ENCODE results near the gene RNF14.
"Not testable (repeated sequence)": the region's sequence is repeated elsewhere in the genome, so short reads cannot be mapped to it uniquely, and the experiment has no call there.

RNF14 gene, protein sequence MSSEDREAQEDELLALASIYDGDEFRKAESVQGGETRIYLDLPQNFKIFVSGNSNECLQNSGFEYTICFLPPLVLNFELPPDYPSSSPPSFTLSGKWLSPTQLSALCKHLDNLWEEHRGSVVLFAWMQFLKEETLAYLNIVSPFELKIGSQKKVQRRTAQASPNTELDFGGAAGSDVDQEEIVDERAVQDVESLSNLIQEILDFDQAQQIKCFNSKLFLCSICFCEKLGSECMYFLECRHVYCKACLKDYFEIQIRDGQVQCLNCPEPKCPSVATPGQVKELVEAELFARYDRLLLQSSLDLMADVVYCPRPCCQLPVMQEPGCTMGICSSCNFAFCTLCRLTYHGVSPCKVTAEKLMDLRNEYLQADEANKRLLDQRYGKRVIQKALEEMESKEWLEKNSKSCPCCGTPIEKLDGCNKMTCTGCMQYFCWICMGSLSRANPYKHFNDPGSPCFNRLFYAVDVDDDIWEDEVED

DNA sequence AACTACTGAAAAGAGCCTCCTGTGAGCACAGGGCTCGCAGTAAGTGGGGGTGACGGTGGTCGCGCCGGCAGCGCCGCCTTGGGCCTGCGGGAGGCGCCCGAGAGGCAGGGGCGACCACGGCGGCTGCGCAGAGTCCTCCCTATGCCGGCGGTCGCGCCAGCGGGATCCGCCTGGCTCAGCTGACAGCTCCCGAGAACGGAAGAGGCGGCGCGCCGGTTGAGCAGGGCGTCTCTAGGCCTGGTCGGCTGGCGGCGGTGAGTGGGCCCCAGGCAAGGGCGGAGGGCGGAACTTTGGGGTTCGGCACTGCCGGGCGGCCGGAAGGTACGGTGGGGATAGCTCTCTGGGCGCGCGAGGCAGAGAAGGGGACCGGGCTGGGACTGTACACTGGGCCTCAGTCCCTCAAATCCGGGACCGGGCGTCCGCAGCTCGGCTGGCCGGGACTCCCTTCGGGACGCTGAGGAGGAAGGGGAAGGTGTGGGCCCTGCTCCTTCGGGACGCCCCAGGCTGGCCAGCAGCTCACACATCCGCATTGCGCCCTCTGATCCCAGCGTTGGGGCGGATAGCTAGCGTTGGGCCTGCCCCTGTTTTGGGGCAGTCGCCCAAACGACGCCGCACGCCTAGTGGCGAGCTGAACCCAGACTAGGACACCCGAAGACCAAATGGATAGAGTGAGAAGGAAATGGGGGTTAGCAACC lies at the start of gene RNF14:
Gene RNF14 (plus strand): TSS at position 192 of the 695 bp plus-strand sequence. CDS start 4,484 bp downstream, outside the sequence.
- DNase-seq = peak; percentile 94

DNA sequence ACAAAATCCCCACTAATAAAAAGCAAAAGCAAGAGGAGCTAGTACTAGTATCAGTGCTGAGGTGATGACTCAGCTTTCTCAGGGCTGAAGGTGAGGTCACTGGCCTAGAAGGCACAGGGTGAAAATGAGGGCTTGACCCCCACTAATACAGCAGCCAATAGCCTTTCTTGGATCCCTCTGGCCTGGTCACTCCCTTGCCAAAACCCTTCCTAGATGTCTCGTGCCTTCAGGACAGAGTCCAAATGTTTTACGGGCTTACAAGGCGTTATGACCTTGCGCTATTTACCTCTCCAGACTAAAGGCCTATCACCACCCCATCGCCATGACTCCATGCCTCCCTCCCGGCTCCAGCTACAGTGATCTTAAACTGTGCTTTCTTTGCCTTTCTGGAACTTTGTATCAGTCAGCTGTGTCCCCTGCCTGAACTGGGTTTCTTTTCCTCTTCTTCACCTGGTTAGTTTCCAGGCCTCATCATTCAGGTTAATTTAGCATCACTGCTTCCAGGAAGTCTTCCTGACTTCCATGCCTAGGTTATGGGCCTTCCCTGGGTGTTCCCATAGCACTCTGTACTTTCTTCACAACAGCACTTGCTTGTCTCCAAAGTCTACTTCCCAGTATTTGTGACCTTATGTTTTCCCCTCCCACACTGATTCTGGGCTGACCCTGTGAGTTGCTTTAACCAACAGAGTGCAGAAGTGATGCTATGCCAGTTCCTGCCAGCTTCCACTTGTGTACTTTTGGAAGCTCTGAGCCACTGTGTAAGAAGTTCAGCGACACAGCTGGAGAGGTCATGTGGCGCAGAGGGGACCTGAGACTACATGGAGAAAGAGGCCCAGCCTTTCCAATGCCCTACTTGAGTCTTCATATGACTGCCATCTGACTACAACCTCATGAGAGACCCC lies 49.4 kb upstream of the RNF14 start:
- no peak for DNase-seq

DNA sequence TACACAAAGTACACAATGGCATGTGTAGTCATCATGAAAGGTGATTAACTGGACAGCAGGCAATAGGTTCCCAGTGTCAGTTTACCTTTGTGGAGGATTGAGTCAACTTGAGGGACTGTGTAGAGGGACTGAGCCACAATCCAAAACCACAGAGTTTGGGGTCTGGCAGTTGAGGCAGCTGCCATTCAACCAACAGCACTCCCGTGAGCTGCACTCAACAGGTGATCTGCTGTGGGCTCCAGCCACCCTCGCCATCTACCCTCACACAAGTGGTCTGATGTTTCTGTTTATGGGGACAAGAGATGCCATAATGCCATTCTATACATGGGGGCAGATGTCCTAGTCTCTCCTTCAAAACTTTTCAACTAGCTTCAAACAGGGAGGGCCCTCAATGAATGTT lies 48.1 kb upstream of the RNF14 start:
- DNase-seq = no peak

DNA sequence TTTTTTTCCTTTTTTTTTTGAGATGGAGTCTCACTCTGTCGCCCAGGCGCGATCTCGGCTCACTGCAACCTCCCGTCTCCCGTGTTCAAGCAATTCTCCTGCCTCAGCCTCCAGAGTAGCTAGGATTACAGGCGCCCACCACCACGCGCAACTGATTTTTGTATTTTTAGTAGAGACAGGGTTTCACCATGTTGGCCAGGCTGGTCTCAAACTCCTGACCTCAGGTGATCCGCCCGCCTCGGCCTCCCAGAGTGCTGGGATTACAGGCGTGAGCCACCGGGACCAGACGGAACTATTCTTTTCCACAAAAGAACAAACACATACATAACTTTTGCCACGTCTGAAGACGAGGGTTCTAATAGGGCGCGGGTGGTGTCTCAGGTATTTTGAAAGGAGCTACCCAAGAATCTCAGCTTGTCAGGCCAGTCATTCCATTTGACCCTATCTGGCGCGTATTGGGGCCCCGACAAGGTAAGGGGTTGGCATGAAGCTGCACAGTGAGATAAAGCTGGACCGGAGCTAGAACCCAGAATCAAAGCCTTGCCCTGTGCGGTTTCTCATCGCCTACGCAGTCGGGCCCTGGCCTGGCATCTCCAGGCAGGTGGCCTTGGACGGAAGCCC lies 46.0 kb upstream of the RNF14 start:
- not testable (repeated sequence) for DNase-seq

DNA sequence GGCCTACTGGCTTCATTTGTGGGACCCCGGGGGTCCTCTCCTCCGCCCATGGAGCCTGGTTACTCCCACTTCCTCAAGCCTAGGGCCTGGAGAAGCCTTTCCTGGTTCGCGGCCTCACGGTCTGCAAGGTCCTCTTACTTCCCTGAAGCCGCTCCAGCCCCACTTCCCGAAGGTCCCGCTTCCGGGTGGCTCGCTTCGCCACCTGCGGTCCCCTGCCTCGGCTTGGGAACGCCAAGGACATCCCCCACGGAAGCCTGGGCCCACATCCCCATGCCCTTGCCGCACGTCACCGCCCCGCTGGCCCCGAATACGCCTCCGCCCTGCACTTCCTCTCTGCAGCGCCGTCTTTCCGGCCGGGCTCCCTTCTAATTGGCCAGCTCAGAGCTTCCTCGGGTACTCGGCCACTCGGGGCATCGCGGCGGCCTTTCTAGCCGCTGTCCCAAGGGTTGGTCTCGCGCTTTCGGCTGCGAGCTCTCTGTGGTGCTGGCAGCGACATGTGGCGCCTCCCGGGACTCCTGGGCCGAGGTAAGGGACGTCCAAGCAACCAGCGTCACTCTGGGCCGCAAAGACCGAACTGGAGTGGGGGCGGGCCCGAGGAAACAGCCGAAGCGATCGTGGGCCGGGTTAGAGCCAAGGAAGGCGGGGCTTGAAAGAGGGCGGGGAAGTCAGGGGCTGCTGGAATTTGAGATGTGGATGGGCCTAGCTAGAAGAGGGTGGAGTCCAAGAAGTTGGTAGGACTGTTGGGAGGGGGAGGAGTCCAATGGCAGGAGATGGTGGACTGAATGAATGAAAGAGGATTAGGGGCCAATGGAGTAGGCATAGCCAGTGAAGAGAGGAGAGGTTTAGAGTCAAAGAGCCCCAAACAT lies 45.2 kb upstream of the RNF14 start, which contains the start of gene DELE1:
Gene DELE1 (plus strand): TSS at position 424 of the 866 bp plus-strand sequence. CDS start 71 bp downstream, at position 495.
- DNase-seq = peak; percentile 90

DNA sequence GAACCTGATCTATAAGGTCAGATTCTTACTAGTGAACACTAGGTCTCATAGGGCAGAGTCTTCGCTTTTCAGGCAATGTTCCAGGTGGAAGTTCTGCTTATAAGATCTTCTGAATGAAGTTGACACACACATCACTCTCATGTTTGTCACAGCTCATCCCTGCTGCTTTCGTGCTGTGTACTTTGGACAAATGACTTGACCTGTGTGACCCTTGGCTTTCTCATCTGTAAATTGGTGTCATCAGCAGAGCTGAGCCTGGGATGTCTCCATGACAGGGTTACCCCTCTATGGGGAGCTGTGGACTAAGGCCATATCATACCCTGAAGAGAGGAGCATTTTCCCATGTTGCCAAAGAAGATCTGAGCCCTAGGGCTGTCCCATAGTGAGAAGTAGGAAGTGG lies 42.5 kb upstream of the RNF14 start:
- no peak for DNase-seq

DNA sequence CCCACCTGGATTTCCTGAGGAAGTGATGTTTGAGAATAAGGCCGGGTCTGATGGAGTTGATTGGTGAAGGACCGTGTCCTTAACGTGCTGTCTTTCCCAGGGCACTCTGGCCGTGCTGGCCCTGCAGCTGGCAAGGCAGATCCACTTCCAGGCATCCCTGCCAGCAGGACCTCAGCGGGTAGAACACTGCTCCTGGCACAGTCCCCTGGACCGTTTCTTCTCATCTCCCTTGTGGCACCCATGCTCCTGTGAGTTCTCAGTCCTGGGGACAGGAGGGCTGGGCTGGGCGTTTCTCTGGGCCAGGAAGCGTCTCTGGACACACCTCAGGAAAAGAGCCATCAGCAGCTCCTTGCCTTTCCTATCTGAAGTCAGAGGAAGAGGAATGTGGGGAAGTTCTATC lies 40.9 kb upstream of the RNF14 start:
- DNase-seq = no peak

DNA sequence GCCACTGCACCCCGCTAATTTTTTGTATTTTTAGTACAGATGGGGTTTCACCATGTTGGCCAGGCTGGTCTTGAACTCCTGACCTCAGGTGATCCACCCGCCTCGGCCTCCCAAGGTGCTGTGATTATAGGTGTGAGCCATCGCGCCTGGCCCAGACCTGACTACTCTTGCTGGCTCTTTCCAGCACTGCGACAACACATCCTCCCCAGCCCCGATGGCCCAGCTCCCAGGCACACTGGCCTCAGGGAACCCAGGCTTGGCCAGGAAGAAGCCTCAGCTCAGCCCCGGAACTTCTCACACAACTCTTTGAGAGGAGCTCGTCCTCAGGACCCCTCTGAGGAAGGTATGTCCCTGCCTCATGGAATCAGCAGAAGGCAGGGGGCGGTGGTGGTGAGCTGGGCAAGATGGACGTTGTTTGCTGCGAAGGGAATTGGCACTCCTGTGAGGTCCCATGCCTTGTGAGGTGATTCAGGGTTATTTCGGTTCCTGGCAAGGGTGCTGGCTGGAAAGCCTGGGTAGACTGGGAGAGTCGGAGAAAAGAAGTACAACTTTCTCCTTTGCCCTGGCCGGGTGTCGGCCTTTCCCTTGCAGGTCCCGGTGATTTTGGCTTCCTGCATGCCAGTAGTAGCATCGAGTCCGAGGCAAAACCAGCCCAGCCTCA lies 39.4 kb upstream of the RNF14 start:
- DNase-seq = no peak

DNA sequence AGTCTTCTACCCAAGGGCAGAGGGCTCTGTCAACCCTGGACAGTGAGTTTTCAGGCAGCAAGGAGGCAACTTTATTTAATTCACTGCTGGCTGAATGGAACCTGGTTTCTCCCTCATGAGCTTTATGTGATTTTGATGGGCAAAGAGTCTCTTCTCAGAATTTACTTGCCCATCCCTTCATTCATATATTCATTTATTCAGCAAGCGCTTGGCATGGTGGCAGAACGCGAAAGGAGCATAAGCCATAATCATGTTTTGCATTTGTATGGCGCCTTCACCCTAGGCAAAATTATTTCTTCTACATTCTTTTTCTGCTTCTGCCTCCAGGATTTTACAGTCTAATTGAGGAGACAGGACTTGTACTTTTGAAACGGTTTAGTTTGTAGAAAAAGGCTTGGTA lies 37.2 kb upstream of the RNF14 start:
- DNase-seq = no peak

DNA sequence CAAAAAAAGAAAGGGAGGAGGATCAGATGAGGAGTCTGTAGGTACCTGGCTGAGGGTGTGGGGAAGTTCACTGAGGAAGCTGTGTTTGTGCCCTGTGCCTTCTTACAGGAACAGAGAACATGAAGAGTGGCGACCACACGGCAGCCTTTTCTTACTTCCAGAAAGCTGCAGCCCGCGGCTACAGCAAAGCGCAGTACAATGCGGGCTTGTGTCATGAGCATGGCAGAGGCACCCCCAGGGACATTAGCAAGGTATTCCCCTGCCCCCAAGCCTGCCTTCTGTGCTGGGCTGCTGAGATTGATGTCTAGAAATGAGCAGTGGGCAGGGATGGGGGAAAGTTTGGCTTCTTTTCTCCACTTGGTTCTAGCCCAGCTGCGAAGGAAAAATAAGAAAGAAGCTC lies 35.8 kb upstream of the RNF14 start:
- DNase-seq = no peak

DNA sequence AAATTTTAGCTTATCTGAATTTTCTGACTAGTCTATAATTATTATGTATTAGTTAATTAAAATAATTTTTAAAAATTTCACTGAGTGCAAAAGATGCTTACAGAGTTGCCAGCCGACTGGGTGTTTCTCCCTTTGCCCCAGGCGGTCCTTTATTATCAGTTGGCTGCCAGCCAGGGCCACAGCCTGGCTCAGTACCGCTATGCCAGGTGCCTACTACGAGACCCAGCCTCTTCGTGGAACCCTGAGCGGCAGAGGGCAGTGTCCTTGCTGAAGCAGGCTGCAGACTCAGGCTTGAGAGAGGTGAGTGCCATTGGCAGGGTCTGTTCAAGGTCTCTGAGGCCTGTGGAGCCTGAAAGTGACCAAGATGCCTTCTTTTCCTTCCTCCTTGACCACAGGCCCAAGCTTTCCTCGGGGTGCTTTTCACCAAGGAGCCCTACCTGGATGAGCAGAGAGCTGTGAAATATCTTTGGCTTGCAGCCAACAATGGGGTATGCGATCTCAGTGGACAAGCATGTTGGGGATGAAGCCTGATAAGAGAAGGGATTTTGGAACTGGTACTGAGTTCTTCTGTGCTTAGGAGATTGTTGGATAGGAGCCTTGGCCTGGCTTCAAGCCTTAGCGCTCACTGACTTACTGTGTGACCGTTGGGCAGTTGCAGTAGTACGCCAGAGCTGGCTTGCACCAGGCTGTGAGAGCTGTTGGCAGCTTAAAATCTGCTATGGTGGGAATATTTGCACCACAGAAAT lies 34.6 kb upstream of the RNF14 start:
- DNase-seq = no peak

DNA sequence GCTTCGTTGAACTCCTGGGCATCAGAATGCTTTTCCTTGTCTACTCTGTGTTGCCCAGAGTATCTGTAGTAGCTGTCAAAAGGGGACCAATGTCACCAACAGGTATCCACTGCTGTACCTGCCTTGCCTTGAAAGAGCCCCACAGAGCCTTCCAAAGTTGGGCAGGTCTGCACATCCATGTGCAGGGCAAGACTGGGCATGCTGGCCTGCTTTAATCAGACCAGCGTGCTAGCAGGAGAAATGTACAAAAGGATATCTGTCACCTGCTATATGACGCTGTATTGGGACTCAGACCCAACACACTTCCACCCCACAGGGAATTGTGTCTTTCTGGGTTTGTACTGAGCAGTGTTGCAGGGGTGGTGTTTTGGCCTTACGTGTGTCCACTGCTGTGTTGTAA lies 33.4 kb upstream of the RNF14 start:
- DNase-seq = no peak

DNA sequence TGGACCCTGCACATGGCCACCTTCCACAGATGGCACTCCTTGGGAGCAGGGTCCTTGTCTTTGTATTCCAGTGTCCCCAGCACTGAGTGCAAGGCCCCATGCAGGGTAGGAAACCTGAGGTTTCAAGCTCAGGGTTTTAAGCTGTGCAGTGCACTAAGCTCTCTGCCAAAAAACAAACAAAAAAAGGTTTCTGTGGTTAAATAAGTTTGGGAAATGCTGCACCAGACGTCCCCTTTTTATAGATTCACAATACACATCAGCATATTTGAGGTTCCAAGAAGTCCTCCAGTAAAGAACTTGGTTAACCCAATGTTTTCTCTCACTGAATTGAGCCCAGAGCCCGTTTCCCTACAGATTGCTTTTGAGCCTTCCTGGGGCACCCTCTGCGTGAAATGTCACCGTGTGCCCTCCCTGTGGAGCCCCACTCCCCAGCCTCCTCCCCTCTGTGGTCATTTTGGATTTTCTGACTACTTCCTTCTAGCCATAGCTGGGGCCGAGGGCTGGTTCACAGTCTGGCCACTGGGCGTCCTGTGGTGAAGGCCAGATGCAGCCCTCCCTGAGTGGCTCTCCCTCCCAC lies 28.1 kb upstream of the RNF14 start:
- no peak for DNase-seq

DNA sequence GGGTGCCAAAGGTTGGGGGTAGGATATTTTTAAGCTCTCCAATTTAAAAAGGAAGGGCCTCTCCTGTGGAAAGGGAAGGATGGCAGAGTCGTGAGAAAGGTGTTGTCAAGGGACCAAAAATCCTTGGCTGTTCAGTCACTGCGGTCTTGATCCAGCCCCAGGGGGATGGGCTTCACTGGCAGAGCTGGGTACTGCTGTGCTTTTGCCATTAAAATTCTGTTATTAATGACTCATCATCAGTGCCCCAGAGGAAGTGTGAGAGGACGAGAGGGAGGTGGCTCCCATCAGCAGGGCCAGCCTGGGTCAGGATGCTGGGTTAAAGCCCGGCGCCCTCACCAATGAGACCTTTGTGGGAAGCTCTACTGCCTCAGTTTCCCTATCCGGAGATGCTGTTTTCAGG lies 27.6 kb upstream of the RNF14 start:
- no peak for DNase-seq

DNA sequence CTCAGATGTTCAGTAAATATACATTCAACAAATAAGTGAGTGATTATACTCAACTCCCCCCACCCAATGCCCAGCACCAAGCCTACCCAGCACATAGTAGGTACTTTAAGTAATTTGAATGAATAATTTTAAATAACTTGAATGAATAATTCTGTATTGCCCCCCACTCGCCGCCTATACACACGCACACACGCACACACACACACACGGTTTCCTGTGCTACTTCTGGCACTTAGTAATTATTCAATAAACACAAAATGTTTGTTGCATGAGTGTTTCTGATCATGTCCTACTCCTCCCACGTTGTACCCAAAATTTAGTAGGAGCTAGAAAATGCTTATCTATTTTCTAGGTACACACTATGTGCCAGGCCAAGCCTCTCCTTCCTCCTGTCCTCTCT lies 27.1 kb upstream of the RNF14 start:
- no peak for DNase-seq

DNA sequence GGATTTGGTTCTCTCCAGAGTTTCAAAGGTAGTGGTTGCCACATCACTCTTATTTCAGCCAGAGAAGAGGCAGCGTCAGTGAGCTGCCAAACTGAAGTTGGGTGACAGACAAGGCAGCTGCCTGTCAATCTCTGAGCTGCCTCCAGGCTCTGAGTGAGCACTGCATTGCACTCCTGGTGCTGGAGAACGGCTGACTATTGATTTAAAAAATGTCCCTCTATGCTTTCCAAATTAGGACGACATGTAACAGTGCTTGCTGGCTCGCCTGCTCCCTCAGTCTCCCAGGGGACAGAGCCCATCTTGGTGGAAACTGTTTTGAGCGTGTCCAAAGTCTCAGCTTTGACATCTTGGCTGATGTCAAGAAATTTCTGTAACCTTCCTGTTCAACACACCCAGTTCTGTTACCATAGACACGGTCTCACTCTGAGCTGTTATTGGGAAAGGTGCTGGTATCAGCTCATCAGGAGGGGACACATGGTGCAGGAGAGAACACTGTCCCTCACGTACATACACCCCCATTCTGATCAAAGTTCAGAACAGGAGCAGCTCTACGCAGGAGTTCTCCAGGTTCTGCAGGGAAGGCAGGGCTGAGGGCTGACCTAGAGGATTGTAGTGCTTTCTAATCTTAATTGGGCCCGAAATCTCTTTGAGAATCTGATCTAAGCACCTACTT lies 26.6 kb upstream of the RNF14 start:
- no peak for DNase-seq

DNA sequence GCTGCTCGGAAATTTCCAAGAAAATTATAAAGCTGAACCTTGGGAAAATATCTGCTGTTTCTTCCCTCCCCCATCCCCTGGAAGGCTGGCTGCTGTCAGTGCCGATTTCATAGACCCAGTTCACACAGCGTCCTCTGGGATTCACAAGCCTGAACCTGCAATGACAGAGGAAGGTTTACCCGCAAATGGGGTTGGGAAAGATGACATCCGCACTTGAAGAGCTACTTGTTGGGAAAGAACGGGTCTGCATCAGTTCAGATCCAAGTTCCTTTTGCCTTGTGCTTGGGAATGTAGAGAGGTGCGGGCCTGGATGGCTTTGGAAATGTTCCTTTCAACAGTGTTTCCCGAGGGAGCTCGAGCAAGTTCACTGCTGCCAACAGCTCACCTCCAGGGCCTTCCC lies 24.8 kb upstream of the RNF14 start:
- DNase-seq = no peak

DNA sequence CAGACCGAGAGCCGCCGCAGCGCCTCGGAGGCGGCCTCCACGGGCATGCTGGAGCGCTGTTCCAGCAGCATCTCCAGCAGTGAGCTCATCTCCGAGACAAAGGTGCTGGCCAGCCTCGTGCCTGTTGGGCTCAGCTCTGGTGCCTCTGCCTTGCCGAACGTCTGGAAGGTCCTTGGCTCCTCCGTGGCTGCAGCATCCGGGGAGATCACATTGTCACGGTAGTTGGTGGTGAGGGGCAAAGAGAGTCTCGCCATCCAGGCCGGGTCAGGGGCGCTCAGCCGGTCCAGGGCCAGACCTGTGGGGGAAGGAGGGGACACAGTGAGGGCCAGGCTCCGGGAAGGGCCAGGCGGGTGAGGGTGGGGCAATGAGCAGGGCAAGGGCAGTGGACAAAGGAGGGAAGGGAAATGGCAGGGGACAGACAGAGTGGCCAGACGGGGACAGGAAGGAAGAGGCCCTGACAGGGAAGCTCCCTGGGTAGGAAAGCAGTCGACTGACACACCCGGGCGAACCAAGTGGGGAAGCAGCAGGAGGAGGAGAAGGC lies 23.3 kb upstream of the RNF14 start:
- no peak for DNase-seq

DNA sequence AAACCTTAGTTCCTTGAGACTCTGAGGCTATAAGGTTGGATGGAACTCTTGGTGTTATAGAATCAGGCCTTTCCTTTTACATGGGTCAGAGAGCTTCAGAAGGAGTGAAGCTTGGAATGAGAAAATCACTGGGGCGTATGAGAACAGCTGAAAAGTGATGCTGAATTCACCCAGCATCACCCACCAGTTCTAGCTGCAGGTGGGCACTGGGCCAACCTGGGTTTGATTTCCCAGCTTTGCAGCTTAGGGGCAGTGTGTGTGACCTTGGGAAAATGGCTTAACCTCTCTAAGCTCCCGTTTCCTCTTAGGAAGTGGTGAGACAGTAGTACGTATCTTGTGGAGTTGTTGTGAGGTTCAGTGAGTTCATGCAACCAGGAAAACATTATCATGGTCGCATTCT lies 21.6 kb upstream of the RNF14 start:
- DNase-seq = no peak

All from CD4-positive, alpha-beta T cell treated with Interleukin-12 subunit alpha and Interleukin-12 subunit beta, for 1 hour (primary cell).